Panc1 (cell line): ENCODE measurements around the gene DIABLO. TPM values are rescaled to one million over a fixed set of nuclear protein-coding genes. Genes with fewer than 3 reads are reported as not detected.
A peak's percentile ranks its signal among the peaks of the same experiment; 100 is the strongest.

Experiments used
- ATAC-seq: fragments of 200-7000 bp; cut with Tn5 transposase; 2 replicates; pipeline ENCODE4 v1.9.1; 2020; ENCODE audit warnings: mild to moderate bottlenecking, moderate library complexity
- BruUV-seq: library from RNA; stranded (reverse); fragments of 400-500 nt; replicated peaks from 2 replicates; lab custom pipeline; 2021; lab: Mats Ljungman, UMichigan
- CTCF ChIA-PET: fragments of 300-600 bp; sonication (Branson Sonifier 250); formaldehyde crosslinking; loops from one replicate; lab custom pipeline; 2022; ENCODE audit warnings: antibody characterized with exemption; lab: Charles Lee
- POLR2A ChIA-PET: fragments of 300-600 bp; sonication (Branson Sonifier 250); formaldehyde crosslinking; loops from one replicate; lab custom pipeline; 2022; ENCODE audit warnings: antibody characterized with exemption; lab: Charles Lee
- DNase-seq: peaks from one replicate; pipeline ENCODE4 v3.0.0-alpha.2; 2010; ENCODE audit warnings: low read depth, low spot score
- H3K27ac ChIP-seq: 2 replicates; pipeline ENCODE4 v1.5.1; 2011; ENCODE audit warnings: mild to moderate bottlenecking, low read length, inconsistent platforms
- H3K27me3 ChIP-seq: fragments of 200-500 bp; sonication (Bioruptor generic); 2 replicates; pipeline ENCODE4 v1.6.0; 2014; ENCODE audit warnings: low read length, inconsistent platforms; ENCODE audit not compliant: control insufficient read depth, insufficient read depth
- H3K36me3 ChIP-seq: fragments of 200-500 bp; sonication (Bioruptor generic); 2 replicates; pipeline ENCODE4 v1.5.1; 2014; ENCODE audit warnings: inconsistent platforms, mild to moderate bottlenecking, low read length, moderate library complexity; ENCODE audit not compliant: control insufficient read depth, insufficient read depth
- H3K4me1 ChIP-seq: 2 replicates; pipeline ENCODE4 v1.5.1; 2011; ENCODE audit warnings: inconsistent platforms, mild to moderate bottlenecking, low read length, moderate library complexity; ENCODE audit not compliant: control insufficient read depth, insufficient read depth
- H3K4me3 ChIP-seq, 2 experiments: 2 replicates each; pipeline ENCODE4 v1.5.1; 2011 to 2012; ENCODE audit warnings: low read depth in 2 of 2, low read length in 2 of 2, mild to moderate bottlenecking in 2 of 2, inconsistent platforms in 1 of 2, moderate library complexity in 1 of 2
- H3K9me3 ChIP-seq: fragments of 200-500 bp; sonication (Bioruptor generic); 2 replicates; pipeline ENCODE4 v1.5.1; 2014; ENCODE audit warnings: low read depth, mild to moderate bottlenecking, inconsistent platforms, low read length, moderate library complexity; ENCODE audit not compliant: control insufficient read depth, insufficient read depth
- CTCF ChIP-seq: fragments of 450-650 bp; IDR thresholded peaks from 2 replicates; pipeline ENCODE4 v1.5.1; 2017; ENCODE audit warnings: mild to moderate bottlenecking
- POLR2AphosphoS5 ChIP-seq: IDR thresholded peaks from 2 replicates; pipeline ENCODE4 v1.6.1; 2012; ENCODE audit warnings: mild to moderate bottlenecking, low read depth, low read length, moderate library complexity
- REST ChIP-seq, 2 experiments: IDR thresholded peaks; 2 replicates each; pipeline ENCODE4 v1.6.1; 2011 to 2012; ENCODE audit warnings: low read depth in 2 of 2, control low read depth in 1 of 2, low read length in 1 of 2, mild to moderate bottlenecking in 1 of 2, moderate library complexity in 1 of 2; ENCODE audit not compliant: insufficient read depth in 1 of 2
- SIN3A ChIP-seq: IDR thresholded peaks from 2 replicates; pipeline ENCODE4 v1.6.1; 2012; ENCODE audit warnings: low read depth, mild to moderate bottlenecking, low read length, moderate library complexity, borderline replicate concordance; ENCODE audit not compliant: insufficient read depth
- TCF7L2 ChIP-seq: IDR thresholded peaks from 2 replicates; pipeline ENCODE4 v1.6.1; 2011; ENCODE audit warnings: mild to moderate bottlenecking, low read depth, low read length, inconsistent platforms
- in situ Hi-C: cut with HindIII; loops from 2 replicates; pipeline ENCODE4 v1.10.0; 2016; ENCODE audit warnings: low sequenced_read_pairs, low pct_unique_long_range_greater_than_20kb
- intact Hi-C: fragments of 100-400 bp; cut with micrococcal nuclease; formaldehyde crosslinking; loops from one replicate; pipeline ENCODE4 v1.10.0; 2022; ENCODE audit not compliant: unreplicated experiment
- total RNA-seq: library from RNA; stranded (reverse); gene quantifications from one replicate; pipeline ENCODE4 v1.2.1, GENCODE V29; 2021; ENCODE audit not compliant: unreplicated experiment

Gene DIABLO
- total RNA-seq, 1 experiment from 2014 or later, result 71.5 TPM

GRCh38 chr12:122184517-122184916 is 41.3 kb downstream of the DIABLO start:
- POLR2A ChIA-PET, result no interaction called here
- DNase-seq (no peak), ATAC-seq (no peak)
- intact Hi-C loops (loop anchor here (10.0 kb wide), 1 partner anchor 130 kb away; no protein-coding TSS in a partner anchor), in situ Hi-C loops (no loop called here)
- H3K36me3 ChIP-seq, result no peaks in the 10 kb centered on the region
- TF ChIP-seq POLR2AphosphoS5, result no peak
- TF ChIP-seq TCF7L2, result no peak
- TF ChIP-seq CTCF, result no peak
- TF ChIP-seq SIN3A, result no peak
- no peak for TF ChIP-seq REST (IDR thresholded peaks at IDR 0.05; ENCODE audit: insufficient read depth in 1 of 2, low read depth in 2 of 2, low read length in 1 of 2)
- no TSS peak for BruUV-seq
- no peaks in the 10 kb centered on the region for H3K4me1 ChIP-seq
- H3K4me3 ChIP-seq, result no peak overlapping the region
- no peak overlapping the region for H3K27ac ChIP-seq
- CTCF ChIA-PET, result no interaction called here
- H3K9me3 ChIP-seq, result no peaks in the 10 kb centered on the region
- H3K27me3 ChIP-seq, result no peaks in the 10 kb centered on the region

DNA sequence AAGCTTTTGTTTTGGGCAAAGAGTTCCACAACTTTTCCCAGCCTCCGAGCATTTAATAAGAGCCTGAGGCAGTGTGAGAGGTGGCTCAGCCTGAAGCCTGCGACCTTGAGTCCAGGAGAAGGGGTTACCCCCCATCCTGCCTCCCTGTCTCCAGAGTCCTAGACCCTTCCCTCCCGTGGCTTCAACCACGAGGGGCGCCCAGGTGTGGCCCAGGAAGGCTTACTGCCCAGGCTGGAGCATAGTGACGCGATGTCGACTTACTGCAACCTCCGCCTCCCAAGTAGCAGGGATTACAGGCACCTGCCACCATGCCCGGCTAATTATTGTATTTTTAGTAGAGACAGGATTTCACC is 42.3 kb downstream of the DIABLO start:
- CTCF ChIA-PET, result no interaction called here
- intact Hi-C loops (loop anchor here (10.0 kb wide), 1 partner anchor 129 kb away; no protein-coding TSS in a partner anchor), in situ Hi-C loops (no loop called here)
- DNase-seq, result no peak
- no peaks in the 10 kb centered on the region for H3K4me1 ChIP-seq
- ATAC-seq, result peak; percentile 32
- POLR2A ChIA-PET, result no interaction called here
- H3K9me3 ChIP-seq, result no peaks in the 10 kb centered on the region
- no peak overlapping the region for H3K27ac ChIP-seq
- H3K4me3 ChIP-seq, result peak overlapping the region; percentile 41 to 48; a peak in 3 of 4 replicates
- TF ChIP-seq POLR2AphosphoS5, result no peak
- no peak for TF ChIP-seq SIN3A
- TF ChIP-seq CTCF, result no peak
- TF ChIP-seq REST (IDR thresholded peaks at IDR 0.05; ENCODE audit: insufficient read depth in 1 of 2, low read depth in 2 of 2, low read length in 1 of 2), result no peak
- TF ChIP-seq TCF7L2, result no peak
- BruUV-seq, result no TSS peak
- no peaks in the 10 kb centered on the region for H3K27me3 ChIP-seq
- no peaks in the 10 kb centered on the region for H3K36me3 ChIP-seq
